NCI-H146 treated with DMSO at 0.1 percent for 48 hours (cell line): ENCODE data around the gene ZCCHC12.

ENCODE experiments used
- DNase-seq: peaks from one replicate; lab custom pipeline; 2025; ENCODE audit not compliant: unreplicated experiment; lab: John Stamatoyannopoulos, UW

Gene ZCCHC12

DNA sequence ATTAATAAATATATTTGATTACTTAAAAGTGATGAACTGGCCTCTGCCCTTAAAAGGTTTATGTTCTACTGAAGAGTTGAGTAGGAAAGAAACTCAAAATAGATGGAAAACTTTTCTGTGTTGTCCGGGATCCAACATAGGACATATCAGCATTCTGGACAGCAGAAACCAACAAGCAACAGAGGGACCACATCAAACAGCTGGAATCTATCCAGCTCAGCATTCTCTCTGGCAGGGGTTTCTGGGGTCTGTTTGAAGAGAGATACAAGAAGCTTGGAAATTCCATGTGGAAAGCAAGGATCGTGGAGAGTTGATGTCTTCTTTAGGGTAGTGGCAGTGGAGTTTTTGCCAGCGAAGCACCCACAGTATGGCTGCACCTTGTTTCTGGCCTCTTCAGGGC, 43.6 kb downstream of the ZCCHC12 start:
- no peak for DNase-seq

DNA sequence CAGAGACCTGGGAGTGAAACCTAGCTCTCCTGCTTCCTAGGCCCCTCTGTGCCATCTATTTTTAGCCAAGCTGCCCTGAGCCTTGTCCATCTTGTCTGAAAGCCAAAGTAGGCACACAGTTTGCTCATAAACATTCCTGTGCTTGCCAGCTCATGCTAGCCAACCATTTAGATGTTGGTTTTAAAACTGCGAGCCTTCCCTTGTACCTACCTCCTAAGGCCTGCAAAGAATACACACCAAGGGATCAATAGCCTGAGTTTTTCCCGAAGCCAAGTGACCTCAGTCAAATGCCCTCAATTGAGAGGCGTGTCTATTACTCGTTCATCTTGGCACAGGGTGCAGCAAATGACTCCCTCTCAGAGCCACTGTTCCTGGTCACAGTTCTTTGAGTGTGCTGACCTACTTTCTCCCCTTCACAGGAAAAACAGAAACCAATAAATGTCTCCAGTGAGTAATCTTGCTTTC, 48.5 kb downstream of the ZCCHC12 start:
- no peak for DNase-seq
